Measurements from ENCODE around the gene AGBL3. TPM values are rescaled to one million over a fixed set of nuclear protein-coding genes. Genes with fewer than 3 reads are reported as not detected.

Gene AGBL3
- total and polyA plus RNA-seq, 9 of the 15 experiments (the other 6 are each of a cell fraction or from before 2014, with no cell fraction given): 0.54 to 2.9 (median 1.7) TPM

GRCh38 chr7:135160858-135161653 lies 174.7 kb downstream of the AGBL3 start (continued):
- TF ChIP-seq, protein P1, sequence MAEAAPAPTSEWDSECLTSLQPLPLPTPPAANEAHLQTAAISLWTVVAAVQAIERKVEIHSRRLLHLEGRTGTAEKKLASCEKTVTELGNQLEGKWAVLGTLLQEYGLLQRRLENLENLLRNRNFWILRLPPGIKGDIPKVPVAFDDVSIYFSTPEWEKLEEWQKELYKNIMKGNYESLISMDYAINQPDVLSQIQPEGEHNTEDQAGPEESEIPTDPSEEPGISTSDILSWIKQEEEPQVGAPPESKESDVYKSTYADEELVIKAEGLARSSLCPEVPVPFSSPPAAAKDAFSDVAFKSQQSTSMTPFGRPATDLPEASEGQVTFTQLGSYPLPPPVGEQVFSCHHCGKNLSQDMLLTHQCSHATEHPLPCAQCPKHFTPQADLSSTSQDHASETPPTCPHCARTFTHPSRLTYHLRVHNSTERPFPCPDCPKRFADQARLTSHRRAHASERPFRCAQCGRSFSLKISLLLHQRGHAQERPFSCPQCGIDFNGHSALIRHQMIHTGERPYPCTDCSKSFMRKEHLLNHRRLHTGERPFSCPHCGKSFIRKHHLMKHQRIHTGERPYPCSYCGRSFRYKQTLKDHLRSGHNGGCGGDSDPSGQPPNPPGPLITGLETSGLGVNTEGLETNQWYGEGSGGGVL (CRISPR knock-in tag; IDR thresholded peaks at IDR 0.05): peak; percentile 29; the same call in 1 of the 2 replicates
- no peak for TF ChIP-seq MCM5 (IDR thresholded peaks at IDR 0.05; ENCODE audit: low read depth)
- TF ChIP-seq, protein P2, sequence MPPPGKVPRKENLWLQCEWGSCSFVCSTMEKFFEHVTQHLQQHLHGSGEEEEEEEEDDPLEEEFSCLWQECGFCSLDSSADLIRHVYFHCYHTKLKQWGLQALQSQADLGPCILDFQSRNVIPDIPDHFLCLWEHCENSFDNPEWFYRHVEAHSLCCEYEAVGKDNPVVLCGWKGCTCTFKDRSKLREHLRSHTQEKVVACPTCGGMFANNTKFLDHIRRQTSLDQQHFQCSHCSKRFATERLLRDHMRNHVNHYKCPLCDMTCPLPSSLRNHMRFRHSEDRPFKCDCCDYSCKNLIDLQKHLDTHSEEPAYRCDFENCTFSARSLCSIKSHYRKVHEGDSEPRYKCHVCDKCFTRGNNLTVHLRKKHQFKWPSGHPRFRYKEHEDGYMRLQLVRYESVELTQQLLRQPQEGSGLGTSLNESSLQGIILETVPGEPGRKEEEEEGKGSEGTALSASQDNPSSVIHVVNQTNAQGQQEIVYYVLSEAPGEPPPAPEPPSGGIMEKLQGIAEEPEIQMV (tag; conservative IDR thresholded peaks at IDR 0.05; ENCODE audit: low read depth): 0 out of 2 replicates have a peak, but pooled peaks have one; percentile 14
- peak; percentile 97 for TF ChIP-seq ZSCAN32 (CRISPR knock-in tag; IDR thresholded peaks at IDR 0.05)
- no peak for TF ChIP-seq SMARCB1 (IDR thresholded peaks at IDR 0.05; ENCODE audit: insufficient read length, low read depth)
- TF ChIP-seq TAF7 (tag; IDR thresholded peaks at IDR 0.05): no peak
- TF ChIP-seq E2F3 (CRISPR knock-in tag; IDR thresholded peaks at IDR 0.05): no peak
- TF ChIP-seq ZFX (CRISPR knock-in tag; IDR thresholded peaks at IDR 0.05): no peak
- no peak for TF ChIP-seq ZNF785 (CRISPR knock-in tag; IDR thresholded peaks at IDR 0.05)
- TF ChIP-seq RBM34 (IDR thresholded peaks at IDR 0.05; ENCODE audit: borderline replicate concordance, insufficient read depth, low read length): no peak
- 0 out of 2 replicates have a peak, but pooled peaks have one; percentile 15 for TF ChIP-seq MIER1 (IDR thresholded peaks at IDR 0.05; ENCODE audit: low read depth)
- TF ChIP-seq, protein P3, sequence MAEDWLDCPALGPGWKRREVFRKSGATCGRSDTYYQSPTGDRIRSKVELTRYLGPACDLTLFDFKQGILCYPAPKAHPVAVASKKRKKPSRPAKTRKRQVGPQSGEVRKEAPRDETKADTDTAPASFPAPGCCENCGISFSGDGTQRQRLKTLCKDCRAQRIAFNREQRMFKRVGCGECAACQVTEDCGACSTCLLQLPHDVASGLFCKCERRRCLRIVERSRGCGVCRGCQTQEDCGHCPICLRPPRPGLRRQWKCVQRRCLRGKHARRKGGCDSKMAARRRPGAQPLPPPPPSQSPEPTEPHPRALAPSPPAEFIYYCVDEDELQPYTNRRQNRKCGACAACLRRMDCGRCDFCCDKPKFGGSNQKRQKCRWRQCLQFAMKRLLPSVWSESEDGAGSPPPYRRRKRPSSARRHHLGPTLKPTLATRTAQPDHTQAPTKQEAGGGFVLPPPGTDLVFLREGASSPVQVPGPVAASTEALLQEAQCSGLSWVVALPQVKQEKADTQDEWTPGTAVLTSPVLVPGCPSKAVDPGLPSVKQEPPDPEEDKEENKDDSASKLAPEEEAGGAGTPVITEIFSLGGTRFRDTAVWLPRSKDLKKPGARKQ (CRISPR knock-in tag; IDR thresholded peaks at IDR 0.05): no peak
- TF ChIP-seq, protein P4, sequence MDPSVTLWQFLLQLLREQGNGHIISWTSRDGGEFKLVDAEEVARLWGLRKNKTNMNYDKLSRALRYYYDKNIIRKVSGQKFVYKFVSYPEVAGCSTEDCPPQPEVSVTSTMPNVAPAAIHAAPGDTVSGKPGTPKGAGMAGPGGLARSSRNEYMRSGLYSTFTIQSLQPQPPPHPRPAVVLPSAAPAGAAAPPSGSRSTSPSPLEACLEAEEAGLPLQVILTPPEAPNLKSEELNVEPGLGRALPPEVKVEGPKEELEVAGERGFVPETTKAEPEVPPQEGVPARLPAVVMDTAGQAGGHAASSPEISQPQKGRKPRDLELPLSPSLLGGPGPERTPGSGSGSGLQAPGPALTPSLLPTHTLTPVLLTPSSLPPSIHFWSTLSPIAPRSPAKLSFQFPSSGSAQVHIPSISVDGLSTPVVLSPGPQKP (CRISPR knock-in tag; IDR thresholded peaks at IDR 0.05): no peak
- no peak for TF ChIP-seq CREBBP (IDR thresholded peaks at IDR 0.05; ENCODE audit: low read depth, low read length)
- peak; percentile 35; the same call in 1 of the 2 replicates for TF ChIP-seq ZNF75A (CRISPR knock-in tag; IDR thresholded peaks at IDR 0.05)
- no peak for TF ChIP-seq HDGF (IDR thresholded peaks at IDR 0.05)
- peak; percentile 98 for TF ChIP-seq CEBPG (CRISPR knock-in tag; IDR thresholded peaks at IDR 0.05)
- peak; percentile 99 for TF ChIP-seq CEBPG (tag; conservative IDR thresholded peaks at IDR 0.05 in 1 of 2, IDR thresholded peaks at IDR 0.05 in 1 of 2)
- no peak for TF ChIP-seq RCOR1 (IDR thresholded peaks at IDR 0.05; ENCODE audit: borderline replicate concordance in 1 of 2, low read depth in 2 of 2, low read length in 2 of 2)
- TF ChIP-seq, protein P5, sequence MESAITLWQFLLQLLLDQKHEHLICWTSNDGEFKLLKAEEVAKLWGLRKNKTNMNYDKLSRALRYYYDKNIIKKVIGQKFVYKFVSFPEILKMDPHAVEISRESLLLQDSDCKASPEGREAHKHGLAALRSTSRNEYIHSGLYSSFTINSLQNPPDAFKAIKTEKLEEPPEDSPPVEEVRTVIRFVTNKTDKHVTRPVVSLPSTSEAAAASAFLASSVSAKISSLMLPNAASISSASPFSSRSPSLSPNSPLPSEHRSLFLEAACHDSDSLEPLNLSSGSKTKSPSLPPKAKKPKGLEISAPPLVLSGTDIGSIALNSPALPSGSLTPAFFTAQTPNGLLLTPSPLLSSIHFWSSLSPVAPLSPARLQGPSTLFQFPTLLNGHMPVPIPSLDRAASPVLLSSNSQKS (CRISPR knock-in tag; IDR thresholded peaks at IDR 0.05): no peak
